Measurements from ENCODE around the gene RBBP9.
A peak's percentile ranks its signal among the peaks of the same experiment; 100 is the strongest.

Gene RBBP9

DNA sequence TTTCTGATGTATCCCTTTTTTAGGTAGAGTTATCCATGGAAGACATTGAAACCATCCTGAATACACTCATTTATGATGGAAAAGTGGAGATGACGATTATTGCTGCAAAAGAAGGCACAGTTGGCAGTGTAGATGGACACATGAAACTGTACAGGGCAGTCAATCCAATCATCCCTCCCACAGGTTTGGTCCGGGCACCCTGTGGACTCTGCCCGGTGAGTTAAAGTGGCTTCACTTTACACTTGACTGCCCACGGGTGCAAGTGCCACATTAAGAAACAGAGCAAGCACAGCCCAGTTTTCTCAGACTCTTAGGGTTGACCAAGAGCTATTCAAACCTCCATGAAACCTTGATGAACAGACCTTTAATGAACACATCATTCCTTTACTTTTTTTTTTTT lies 15.4 kb downstream of the RBBP9 start:
- TF ChIP-seq, protein P1, sequence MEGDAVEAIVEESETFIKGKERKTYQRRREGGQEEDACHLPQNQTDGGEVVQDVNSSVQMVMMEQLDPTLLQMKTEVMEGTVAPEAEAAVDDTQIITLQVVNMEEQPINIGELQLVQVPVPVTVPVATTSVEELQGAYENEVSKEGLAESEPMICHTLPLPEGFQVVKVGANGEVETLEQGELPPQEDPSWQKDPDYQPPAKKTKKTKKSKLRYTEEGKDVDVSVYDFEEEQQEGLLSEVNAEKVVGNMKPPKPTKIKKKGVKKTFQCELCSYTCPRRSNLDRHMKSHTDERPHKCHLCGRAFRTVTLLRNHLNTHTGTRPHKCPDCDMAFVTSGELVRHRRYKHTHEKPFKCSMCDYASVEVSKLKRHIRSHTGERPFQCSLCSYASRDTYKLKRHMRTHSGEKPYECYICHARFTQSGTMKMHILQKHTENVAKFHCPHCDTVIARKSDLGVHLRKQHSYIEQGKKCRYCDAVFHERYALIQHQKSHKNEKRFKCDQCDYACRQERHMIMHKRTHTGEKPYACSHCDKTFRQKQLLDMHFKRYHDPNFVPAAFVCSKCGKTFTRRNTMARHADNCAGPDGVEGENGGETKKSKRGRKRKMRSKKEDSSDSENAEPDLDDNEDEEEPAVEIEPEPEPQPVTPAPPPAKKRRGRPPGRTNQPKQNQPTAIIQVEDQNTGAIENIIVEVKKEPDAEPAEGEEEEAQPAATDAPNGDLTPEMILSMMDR (IDR thresholded peaks at IDR 0.05; ENCODE audit: low read depth, low read length): no peak
- H3K4me3 ChIP-seq (replicated peaks in 1 of 2; ENCODE audit: low read depth in 2 of 2, low read length in 2 of 2): no peak overlapping the region
- no peak for DNase-seq (ENCODE audit: low read depth in 2 of 2)

DNA sequence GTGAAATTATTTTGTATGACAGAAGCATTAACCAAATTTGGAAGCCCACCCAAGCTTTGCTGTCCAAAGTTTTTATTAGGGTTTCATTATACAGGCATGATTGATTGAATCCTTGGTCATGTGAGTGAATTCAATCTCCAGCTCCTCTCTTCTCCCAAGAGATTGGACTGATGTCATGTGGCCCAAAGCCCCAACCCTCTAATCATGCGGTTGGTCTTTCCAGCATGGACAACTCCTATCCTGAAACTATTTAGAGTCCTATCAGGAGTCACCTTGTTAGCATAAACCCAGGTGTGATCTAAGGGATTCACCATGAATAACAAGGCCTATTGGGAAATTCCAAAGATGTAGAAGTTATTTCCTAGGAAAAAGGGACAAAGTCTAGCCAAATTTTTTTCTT lies 19.2 kb downstream of the RBBP9 start:
- TF ChIP-seq, protein P1 (IDR thresholded peaks at IDR 0.05; ENCODE audit: low read depth, low read length): no peak
- no peak overlapping the region for H3K4me3 ChIP-seq (replicated peaks in 1 of 2; ENCODE audit: low read depth in 2 of 2, low read length in 2 of 2)
- no peak for DNase-seq (ENCODE audit: low read depth in 2 of 2)

DNA sequence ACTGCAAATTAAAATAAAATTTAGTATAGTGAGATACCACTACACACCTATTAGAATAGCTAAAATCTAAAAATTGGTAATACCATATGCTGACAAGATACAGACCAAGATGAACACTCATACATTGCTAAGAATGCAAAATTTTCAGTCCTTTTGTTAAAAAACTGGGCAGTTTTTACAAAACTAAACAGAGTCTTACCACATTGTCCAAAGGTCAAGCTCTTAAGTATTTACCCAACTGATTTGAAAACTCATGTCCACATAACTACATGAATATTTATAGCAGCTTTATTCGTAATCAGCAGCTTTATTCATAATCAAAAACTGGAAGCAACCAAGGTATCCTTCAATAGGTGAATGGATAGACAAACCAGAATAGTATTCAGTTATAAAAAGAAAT lies 19.8 kb downstream of the RBBP9 start:
- DNase-seq (ENCODE audit: low read depth in 2 of 2): no peak
- no peak overlapping the region for H3K4me3 ChIP-seq (replicated peaks in 1 of 2; ENCODE audit: low read depth in 2 of 2, low read length in 2 of 2)
- TF ChIP-seq, protein P1 (IDR thresholded peaks at IDR 0.05; ENCODE audit: low read depth, low read length): no peak

DNA sequence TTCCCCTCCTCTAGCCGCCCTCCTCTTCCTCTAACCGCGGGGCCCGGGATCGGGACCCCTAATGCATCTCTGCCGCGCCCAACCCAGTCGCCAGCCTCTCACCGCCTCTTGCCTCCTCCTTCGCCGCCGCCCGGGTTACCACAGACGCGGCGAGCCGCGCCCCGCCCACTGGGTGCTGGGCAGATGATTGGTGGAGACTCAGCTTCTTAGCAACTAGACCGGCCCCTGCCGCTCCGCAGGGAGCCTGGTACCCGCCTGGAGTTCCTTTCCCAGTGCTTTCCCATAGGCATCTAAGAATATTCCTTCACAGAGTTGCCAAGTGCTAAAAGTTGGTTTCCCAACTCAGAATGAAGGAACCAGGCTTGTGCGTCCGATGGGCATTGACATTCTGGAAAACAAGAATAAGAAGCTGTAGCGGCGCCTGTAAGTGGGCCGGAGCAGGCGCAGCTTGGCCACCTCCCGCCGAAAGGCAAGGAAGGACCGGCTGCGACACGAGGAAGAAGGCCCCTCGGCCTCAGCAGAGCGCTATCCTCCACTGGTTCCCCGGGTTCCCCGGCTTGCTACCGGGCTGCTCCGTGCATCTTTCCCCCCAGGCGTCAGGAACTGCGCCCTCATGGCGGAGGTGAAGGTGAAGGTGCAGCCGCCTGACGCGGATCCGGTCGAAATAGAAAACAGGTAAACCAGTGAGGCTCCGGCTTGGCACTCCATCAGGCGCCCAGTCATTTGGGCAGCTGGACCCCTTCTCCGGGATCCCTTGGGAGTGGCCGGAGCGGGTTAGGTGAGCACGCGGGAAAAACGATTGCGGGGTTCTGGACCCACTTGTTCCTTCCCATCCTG lies 29.9 kb downstream of the RBBP9 start, which contains the start of the genes DZANK1 and POLR3F:
Gene DZANK1 (minus strand): TSS at position 137 of the 837 bp plus-strand sequence. CDS start 1,672 bp downstream, outside the sequence.
Gene POLR3F (plus strand): TSS at position 497 of the 837 bp plus-strand sequence. CDS start 117 bp downstream, at position 614.
- peak within 1 kb of the TSS; percentile 93 to 96 for H3K4me3 ChIP-seq (replicated peaks in 1 of 2; ENCODE audit: low read depth in 2 of 2, low read length in 2 of 2)
- DNase-seq (ENCODE audit: low read depth in 2 of 2): peak; percentile 97
- TF ChIP-seq, protein P1 (IDR thresholded peaks at IDR 0.05; ENCODE audit: low read depth, low read length): no peak

DNA sequence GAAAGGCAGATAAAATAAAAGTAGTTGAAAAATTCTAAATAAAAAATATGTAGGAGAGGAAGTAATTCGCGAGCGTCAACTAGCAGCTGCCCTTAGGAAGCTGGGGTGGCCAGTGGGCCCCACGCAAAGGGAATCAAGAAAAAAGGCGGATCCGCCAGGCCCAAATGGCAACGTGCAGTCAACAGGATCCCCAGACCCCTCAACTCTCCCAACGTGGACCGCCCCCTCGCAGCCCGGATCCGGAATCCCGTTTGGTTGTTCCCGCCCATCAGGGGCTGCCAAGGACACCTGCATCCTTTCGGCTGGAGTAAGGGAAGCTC lies 30.5 kb downstream of the RBBP9 start:
- DNase-seq (ENCODE audit: low read depth in 2 of 2): no peak
- TF ChIP-seq, protein P1 (IDR thresholded peaks at IDR 0.05; ENCODE audit: low read depth, low read length): no peak
- H3K4me3 ChIP-seq (replicated peaks in 1 of 2; ENCODE audit: low read depth in 2 of 2, low read length in 2 of 2): peak overlapping the region; percentile 93 to 96

DNA sequence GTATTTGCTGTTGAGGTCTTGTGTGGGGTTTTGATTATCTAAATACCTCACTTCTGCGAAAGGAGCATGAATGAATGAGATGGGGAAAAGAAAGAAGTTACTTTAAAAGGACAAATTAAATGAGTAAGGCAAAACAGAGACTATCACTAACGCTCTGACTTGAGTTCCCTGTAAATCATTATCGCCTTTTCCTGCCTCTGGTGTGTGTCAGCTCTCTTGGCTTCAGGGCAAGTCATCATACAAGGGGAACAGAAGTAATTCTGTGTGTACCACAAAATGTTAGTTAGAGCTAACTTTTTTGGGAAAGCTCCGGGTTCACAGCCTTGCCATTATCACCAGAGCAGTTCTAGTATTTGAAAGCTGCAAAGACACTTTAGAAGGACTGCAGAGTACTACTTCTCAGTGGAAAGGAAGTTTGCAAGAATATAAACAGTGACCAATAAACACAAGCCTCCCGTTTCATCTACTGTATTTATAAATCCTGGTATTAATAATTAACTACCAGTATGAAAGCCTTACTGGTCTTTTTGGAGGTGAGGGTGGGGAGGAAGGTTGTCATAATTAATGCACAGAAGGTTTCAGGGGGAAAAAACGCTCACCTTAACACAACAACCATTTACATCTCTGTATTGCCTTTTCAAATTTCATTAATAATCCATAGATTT lies 31.4 kb downstream of the RBBP9 start:
- DNase-seq (ENCODE audit: low read depth in 2 of 2): no peak
- no peak overlapping the region for H3K4me3 ChIP-seq (replicated peaks in 1 of 2; ENCODE audit: low read depth in 2 of 2, low read length in 2 of 2)
- TF ChIP-seq, protein P1 (IDR thresholded peaks at IDR 0.05; ENCODE audit: low read depth, low read length): no peak

Data from cardiac fibroblast (primary cell).